Subcutaneous adipose tissue (tissue), 4 donors: ENCODE measurements around the gene PTPRO. TPM values are rescaled to one million over a fixed set of nuclear protein-coding genes. Genes with fewer than 3 reads are reported as not detected.

Experiments used
- CTCF ChIP-seq: fragments of 450-650 bp; IDR thresholded peaks from one replicate; pipeline ENCODE4 v1.5.1; 2016; ENCODE audit warnings: low read depth, mild to moderate bottlenecking, control low read depth, antibody characterized with exemption, moderate library complexity
- total RNA-seq, 4 donors: library from RNA; depleted of rRNA; stranded (reverse); fragments of >200 nt; gene quantifications; one replicate each; pipeline ENCODE4 v1.1.0, GENCODE V29; 2016

The PTPRO gene
- total RNA-seq, 4 donors from 2014 or later: 0.75 to 24.5 (median 4.0) TPM

- no peak for TF ChIP-seq CTCF
Observed at GRCh38 chr12:15486859-15487258, 164.6 kb downstream of the PTPRO start.

DNA sequence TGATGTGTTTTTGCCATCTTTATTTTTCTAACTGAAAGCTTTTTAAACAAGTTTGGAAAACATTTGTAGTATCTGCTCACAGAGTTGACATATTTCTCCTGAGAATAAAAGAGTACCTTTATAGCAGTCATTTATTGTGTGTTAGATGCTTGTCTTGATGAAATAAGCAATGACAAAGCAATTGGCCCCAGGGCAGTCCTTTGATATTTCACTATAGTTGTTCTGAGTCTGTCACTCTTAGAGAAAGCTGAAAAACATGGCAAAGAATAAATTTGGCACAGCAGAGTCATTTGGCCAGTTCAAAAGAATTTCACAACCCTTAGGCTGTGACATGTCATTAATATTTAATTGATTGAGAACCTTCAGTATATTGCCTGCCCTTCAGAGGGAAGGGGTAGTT is 166.2 kb downstream of the PTPRO start:
- TF ChIP-seq CTCF: no peak

DNA sequence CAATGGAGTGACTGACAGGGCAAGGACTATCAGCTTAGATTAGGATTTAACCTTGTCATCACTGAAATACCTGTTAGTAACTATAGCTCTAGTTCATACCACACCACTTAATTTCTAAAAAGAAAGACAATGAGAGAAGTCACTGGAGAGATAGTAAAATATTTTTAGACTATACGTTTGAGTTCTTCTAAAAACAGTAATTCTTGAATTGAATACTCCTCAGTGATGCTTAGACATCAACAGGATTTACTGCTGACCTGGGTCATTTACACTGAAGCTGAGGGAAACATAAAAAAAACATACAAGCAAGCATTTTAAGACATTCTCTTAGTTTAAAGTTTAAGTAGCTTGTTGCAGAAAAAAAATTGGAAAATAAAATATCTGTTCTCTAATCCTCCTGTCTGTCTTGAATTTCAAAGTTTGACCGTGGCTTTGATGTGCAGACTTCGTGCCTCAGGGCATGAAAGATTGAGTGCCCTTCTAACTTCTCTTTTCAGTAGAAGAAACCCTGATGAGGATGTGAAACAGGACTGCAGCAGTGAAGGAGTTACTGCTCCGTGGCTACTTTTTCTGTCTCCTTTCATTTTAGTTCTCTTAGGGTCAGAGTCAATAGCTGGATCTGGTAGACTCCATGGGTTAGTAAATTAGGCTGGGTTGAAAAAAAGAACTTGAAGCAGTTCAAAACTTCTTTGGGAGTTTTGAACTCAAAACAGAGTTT is 172.2 kb downstream of the PTPRO start:
- TF ChIP-seq CTCF: no peak

DNA sequence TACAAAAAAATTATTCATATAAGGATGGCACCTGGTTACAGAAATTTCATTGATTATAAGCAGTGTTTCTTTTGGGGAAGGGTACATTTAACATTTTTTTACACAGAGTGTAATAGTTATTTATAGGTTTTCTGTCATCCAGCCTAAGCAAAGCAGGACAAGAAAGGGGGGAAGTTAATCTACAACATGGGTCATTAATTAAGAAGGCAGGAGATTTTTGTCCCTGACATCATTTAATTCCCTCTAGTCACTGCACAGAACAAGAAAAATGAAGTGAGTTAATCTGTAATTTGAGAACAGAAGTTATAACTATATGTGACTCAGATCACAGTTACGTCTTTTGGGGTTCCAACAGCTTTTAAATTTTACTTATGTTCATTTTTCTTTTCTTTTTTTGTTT is 173.4 kb downstream of the PTPRO start:
- TF ChIP-seq CTCF: no peak

DNA sequence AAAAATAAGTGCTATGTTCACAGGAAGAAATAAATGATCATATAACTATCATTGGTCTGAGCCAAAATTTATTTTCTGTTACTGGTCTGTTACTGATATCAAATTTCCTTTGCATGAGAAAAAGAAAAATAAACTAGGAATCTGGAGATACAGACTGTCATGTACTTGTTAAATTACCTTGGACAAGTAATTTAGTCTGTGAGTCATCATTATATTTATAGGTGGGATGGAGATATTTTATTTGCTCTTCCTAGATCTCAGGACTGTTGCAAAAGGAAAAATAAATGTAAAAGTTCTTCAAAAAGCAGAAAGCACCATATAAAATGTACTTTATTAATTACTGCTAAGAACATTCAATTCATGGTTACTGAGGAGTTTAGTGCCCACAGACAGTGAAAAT is 174.4 kb downstream of the PTPRO start:
- TF ChIP-seq CTCF: no peak

DNA sequence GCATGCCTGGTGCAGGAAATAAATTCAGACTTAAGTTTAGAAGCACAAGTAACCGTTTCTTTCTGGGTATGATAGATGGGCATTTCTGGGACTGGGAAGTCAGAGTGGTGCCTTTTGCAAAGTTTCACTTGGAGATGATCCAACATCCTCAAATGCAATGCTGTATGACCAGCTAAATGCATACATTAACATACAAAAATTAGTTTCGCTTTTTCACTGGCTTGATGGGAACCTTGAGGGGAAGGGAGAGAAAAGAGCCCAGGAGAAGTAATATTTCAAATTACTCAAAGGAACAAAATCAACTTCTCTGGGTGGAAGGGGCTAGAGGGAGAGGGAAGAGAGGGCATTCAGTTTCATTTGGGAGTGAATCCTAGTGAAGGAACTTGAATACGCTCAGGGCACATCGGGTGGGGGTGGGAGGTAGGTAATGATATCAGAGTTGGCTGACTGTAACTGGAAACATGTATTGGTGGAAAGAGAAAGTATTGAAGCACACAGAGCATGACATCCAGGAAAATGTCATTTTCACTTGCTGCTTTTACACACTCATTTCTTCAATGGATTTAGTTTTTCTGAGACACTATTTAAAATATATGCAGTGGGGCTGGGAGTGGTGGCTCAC is 175.5 kb downstream of the PTPRO start:
- TF ChIP-seq CTCF: no peak

DNA sequence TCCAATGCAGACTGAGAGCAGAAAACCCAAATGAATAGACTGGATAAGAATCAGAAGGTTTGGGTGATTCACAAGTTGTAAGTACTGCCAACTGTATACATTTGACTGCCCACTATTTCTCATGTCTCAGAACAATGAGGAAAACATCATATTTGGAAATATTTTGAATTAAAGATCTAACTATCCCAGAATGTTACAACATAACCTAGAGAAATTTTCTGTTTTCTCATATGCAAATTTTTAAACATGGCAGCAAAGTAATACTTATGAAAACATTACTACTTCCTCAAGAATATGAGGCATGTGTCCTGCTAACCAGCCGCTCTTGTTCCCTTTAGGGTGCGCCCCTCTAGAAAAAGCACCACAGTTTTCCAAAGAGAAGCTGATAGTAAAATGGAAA is 179.9 kb downstream of the PTPRO start:
- TF ChIP-seq CTCF: no peak
